ENCODE data around the gene USP53.

USP53 gene

GRCh38 chr4:119299260-119299671, 86.8 kb downstream of the USP53 start:
- peak overlapping the region; percentile 70 to 82 for H3K4me3 ChIP-seq
- H3K36me3 ChIP-seq = peaks cover 10 to 23% (median 17%) of the 10 kb centered on the region in 3 donors
- H3K27ac ChIP-seq = peak overlapping the region; percentile 93 to 95
- H3K27me3 ChIP-seq = no peaks in the 10 kb centered on the region
- DNase-seq = no peak
- no peaks in the 10 kb centered on the region for H3K9me3 ChIP-seq
- H3K4me1 ChIP-seq = peaks cover 0 to 52% (median 18%) of the 10 kb centered on the region in 4 donors
- intact Hi-C loops (cut with DNase I; ENCODE audit: low total_unique reads) = no loop called here
- no peak for TF ChIP-seq CTCF (IDR thresholded peaks at IDR 0.05)

GRCh38 chr4:119299741-119300100, 87.2 kb downstream of the USP53 start:
- DNase-seq = no peak
- intact Hi-C loops (cut with DNase I; ENCODE audit: low total_unique reads) = loop anchor here (10.0 kb wide), 1 partner anchor 325 kb away; the partner anchor contains the start of gene PDE5A
- peak overlapping the region; percentile 70 to 82 for H3K4me3 ChIP-seq
- H3K36me3 ChIP-seq = peaks cover 10 to 23% (median 17%) of the 10 kb centered on the region in 3 donors
- no peaks in the 10 kb centered on the region for H3K9me3 ChIP-seq
- TF ChIP-seq CTCF (IDR thresholded peaks at IDR 0.05) = no peak
- H3K27me3 ChIP-seq = no peaks in the 10 kb centered on the region
- H3K4me1 ChIP-seq = peaks cover 0 to 52% (median 18%) of the 10 kb centered on the region in 4 donors
- H3K27ac ChIP-seq = peak overlapping the region; percentile 93 to 95

- intact Hi-C loops (cut with DNase I; ENCODE audit: low total_unique reads) = loop anchor here (10.0 kb wide), 1 partner anchor 324 kb away; the partner anchor contains the start of gene PDE5A
- no peaks in the 10 kb centered on the region for H3K9me3 ChIP-seq
- H3K36me3 ChIP-seq = peaks cover 10 to 23% (median 17%) of the 10 kb centered on the region in 3 donors
- peaks cover 0 to 47% (median 18%) of the 10 kb centered on the region in 4 donors for H3K4me1 ChIP-seq
- H3K27me3 ChIP-seq = no peaks in the 10 kb centered on the region
- TF ChIP-seq CTCF (IDR thresholded peaks at IDR 0.05) = no peak
- peak overlapping the region; percentile 70 to 82 for H3K4me3 ChIP-seq
- H3K27ac ChIP-seq = peak overlapping the region; percentile 93 to 95
- peak; percentile 93 to 97 for DNase-seq
Measured at GRCh38 chr4:119300101-119300978, 87.8 kb downstream of the USP53 start.

- Histone ChIP-seq H3K4me3 (no peak overlapping the region), H3K27me3 (no peaks in the 10 kb centered on the region), H3K9me3 (no peaks in the 10 kb centered on the region), H3K27ac (peak overlapping the region in 1 of 2 donors; percentile 7), H3K36me3 (peaks cover under 1 to 9% (median 6%) of the 10 kb centered on the region in 3 donors), H3K4me1 (peaks cover 0 to 28% (median 14%) of the 10 kb centered on the region in 4 donors)
- no peak for DNase-seq
- no peak for TF ChIP-seq CTCF (IDR thresholded peaks at IDR 0.05)
- intact Hi-C loops (cut with DNase I; ENCODE audit: low total_unique reads) = loop anchor here (10.0 kb wide), 1 partner anchor 323 kb away; the partner anchor contains the start of gene PDE5A
Measured at GRCh38 chr4:119302073-119302832, 89.7 kb downstream of the USP53 start.

GRCh38 chr4:119303587-119304305, 91.2 kb downstream of the USP53 start:
- H3K4me1 ChIP-seq = peaks cover 0 to 13% (median 4%) of the 10 kb centered on the region in 4 donors
- intact Hi-C loops (cut with DNase I; ENCODE audit: low total_unique reads) = loop anchor here (10.0 kb wide), 1 partner anchor 321 kb away; the partner anchor contains the start of gene PDE5A
- no peak overlapping the region for H3K4me3 ChIP-seq
- no peaks in the 10 kb centered on the region for H3K9me3 ChIP-seq
- no peaks in the 10 kb centered on the region for H3K36me3 ChIP-seq
- DNase-seq = no peak
- H3K27ac ChIP-seq = no peak overlapping the region
- TF ChIP-seq CTCF (IDR thresholded peaks at IDR 0.05) = no peak
- H3K27me3 ChIP-seq = no peaks in the 10 kb centered on the region

Data from tibial artery (tissue), 4 donors.